ENCODE data around the gene DCAF10. TPM values are rescaled to one million over a fixed set of nuclear protein-coding genes. Genes with fewer than 3 reads are reported as not detected.

The DCAF10 gene
- total and polyA plus RNA-seq, 10 of the 15 experiments (the other 5 are each of a cell fraction or from before 2014, with no cell fraction given): 3.9 to 21.7 (median 9.8) TPM

DNA sequence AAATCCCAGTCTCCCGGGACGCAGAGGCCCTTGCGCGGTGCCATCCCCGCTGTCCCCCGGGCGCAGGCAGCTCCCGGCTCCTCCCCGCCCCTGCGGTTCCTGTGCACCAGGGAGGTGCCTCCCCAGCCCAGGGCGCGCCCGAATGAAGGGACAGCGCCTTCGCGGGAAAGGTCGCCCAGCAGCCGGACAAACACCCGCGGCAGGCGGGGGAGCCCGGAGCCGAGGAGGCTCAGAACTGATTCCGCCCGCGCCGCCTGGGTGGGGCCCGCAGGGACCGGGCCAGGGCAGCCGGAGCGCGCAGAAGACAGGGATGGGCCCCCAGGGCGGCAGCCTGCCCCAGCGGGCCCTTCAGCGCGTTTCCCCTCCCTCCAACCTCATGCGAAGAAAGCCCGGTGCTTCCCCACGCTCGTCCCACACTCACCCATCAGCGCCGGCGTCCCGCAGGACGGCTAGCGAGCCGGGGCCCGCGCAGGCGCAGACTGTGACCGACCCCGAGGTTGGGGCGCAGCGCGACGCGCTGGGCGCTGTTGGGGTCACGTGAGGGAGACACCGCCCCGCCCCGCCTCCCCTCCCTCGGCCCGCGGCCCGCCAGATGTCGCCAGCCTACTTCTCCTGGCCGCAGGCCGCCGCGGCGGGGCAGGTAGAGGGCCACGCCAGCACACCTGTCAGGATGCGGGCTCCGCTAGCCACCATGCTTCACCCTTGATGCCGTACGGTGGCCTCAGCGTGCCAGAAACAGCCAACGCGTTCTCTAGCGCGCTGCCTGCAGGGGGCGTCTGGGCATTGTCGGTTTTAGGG, 103.2 kb downstream of the DCAF10 start, which contains the start of gene SLC25A51:
SLC25A51 (minus strand) TSS at position 481 of the 798 bp plus-strand sequence. CDS start 15,577 bp downstream, outside the sequence.
- Histone ChIP-seq H3K9ac (ENCODE audit: control insufficient read depth, insufficient read depth, low read length) (peak within 1 kb of the TSS; percentile 80), H3K79me2 (ENCODE audit: control insufficient read depth, insufficient read depth, low read length) (peaks cover 25% of the 10 kb centered on the region), H3K27me3 (replicated peaks in 1 of 2; ENCODE audit: control insufficient read depth in 2 of 2, insufficient read depth in 2 of 2, low read length in 1 of 2) (no peaks in the 10 kb centered on the region), H4K20me1 (ENCODE audit: control insufficient read depth, insufficient read depth) (no peaks in the 10 kb centered on the region), H3K27ac (ENCODE audit: control insufficient read depth, insufficient read depth) (peak within 1 kb of the TSS; percentile 76), H2AFZ (ENCODE audit: control insufficient read depth, low read depth, low read length) (peak within 1 kb of the TSS; percentile 73), H3K36me3 (ENCODE audit: control insufficient read depth in 2 of 2, insufficient read depth in 2 of 2, low read length in 1 of 2) (no peaks in the 10 kb centered on the region; a peak in 2 of 4 replicates), H3K4me1 (ENCODE audit: control insufficient read depth, insufficient read depth, low read length) (peaks cover 10% of the 10 kb centered on the region), H3K9me3 (replicated peaks; ENCODE audit: control insufficient read depth, insufficient read depth, low read length) (no peaks in the 10 kb centered on the region), H3K4me3 (peak within 1 kb of the TSS; percentile 86), H3K4me2 (ENCODE audit: control insufficient read depth, insufficient read depth) (peak within 1 kb of the TSS; percentile 93)
- ChIA-PET CTCF (interaction anchor here (0.5 to 3.4 kb wide), 26 partner anchors 8 to 497 kb away, joined by 3 to 15 read pairs (median 4); partner anchors contain the start of gene EXOSC3), POLR2A (interaction anchor here (1.1 to 1.6 kb wide), 2 partner anchors 119 to 146 kb away, joined by 4 to 6 read pairs; partner anchors contain the start of gene EXOSC3), SMC1A (ENCODE audit: uncharacterized antibody, unreplicated experiment) (interaction anchor here (0.6 to 4.6 kb wide), 16 partner anchors 9 to 424 kb away, joined by 3 to 24 read pairs (median 4); partner anchors contain the start of genes EXOSC3 and TRMT10B), RAD21 (ENCODE audit: unreplicated experiment) (interaction anchor here (0.7 to 2.3 kb wide), 17 partner anchors 8 to 457 kb away, joined by 3 to 11 read pairs (median 4); partner anchors contain the start of gene EXOSC3)
- intact Hi-C loops (cut with micrococcal nuclease; ENCODE audit: unreplicated experiment): loop anchor here (1.0 to 10.0 kb wide), 5 partner anchors 102 to 459 kb away; partner anchors contain the start of genes DCAF10, TOMM5 and TRMT10B
- BruUV-seq (replicated peaks): TSS peak; percentile 57
- DNase-seq (ENCODE audit: low read depth, low spot score): peak; percentile 81
- ATAC-seq: peak; percentile 92
- FAIRE-seq: peak; percentile 100
- under 1% methylated on average over 74 of the region's 84 CpGs for WGBS (ENCODE audit: insufficient coverage, insufficient replicate concordance, low lambda C conversion rate, missing lambda C conversion rate)
- in situ Hi-C loops (cut with MboI): loop anchor here (25.0 kb wide), 1 partner anchor 783 kb away; no protein-coding TSS in a partner anchor
- TF ChIP-seq FOXM1 (IDR thresholded peaks at IDR 0.05; ENCODE audit: low read depth, low read length): 0 out of 2 replicates have a peak, but pooled peaks have one; percentile 67
- TF ChIP-seq POLR2A (IDR thresholded peaks at IDR 0.05; ENCODE audit: low read depth, low read length): peak; percentile 88
- TF ChIP-seq PAX8 (IDR thresholded peaks at IDR 0.05): no peak
- peak; percentile 50 for TF ChIP-seq MEF2B (IDR thresholded peaks at IDR 0.05; ENCODE audit: partially characterized antibody, poor library complexity, severe bottlenecking)
- TF ChIP-seq ATF3 (IDR thresholded peaks at IDR 0.05; ENCODE audit: borderline replicate concordance, extremely low read depth, low read depth, low read length): peak; percentile 84
- peak; percentile 72 for TF ChIP-seq RAD21 (IDR thresholded peaks at IDR 0.05; ENCODE audit: insufficient read depth, low read depth, low read length)
- TF ChIP-seq SPI1 (IDR thresholded peaks at IDR 0.05; ENCODE audit: borderline replicate concordance, insufficient read depth, low read depth, low read length): no peak
- TF ChIP-seq, protein P1, sequence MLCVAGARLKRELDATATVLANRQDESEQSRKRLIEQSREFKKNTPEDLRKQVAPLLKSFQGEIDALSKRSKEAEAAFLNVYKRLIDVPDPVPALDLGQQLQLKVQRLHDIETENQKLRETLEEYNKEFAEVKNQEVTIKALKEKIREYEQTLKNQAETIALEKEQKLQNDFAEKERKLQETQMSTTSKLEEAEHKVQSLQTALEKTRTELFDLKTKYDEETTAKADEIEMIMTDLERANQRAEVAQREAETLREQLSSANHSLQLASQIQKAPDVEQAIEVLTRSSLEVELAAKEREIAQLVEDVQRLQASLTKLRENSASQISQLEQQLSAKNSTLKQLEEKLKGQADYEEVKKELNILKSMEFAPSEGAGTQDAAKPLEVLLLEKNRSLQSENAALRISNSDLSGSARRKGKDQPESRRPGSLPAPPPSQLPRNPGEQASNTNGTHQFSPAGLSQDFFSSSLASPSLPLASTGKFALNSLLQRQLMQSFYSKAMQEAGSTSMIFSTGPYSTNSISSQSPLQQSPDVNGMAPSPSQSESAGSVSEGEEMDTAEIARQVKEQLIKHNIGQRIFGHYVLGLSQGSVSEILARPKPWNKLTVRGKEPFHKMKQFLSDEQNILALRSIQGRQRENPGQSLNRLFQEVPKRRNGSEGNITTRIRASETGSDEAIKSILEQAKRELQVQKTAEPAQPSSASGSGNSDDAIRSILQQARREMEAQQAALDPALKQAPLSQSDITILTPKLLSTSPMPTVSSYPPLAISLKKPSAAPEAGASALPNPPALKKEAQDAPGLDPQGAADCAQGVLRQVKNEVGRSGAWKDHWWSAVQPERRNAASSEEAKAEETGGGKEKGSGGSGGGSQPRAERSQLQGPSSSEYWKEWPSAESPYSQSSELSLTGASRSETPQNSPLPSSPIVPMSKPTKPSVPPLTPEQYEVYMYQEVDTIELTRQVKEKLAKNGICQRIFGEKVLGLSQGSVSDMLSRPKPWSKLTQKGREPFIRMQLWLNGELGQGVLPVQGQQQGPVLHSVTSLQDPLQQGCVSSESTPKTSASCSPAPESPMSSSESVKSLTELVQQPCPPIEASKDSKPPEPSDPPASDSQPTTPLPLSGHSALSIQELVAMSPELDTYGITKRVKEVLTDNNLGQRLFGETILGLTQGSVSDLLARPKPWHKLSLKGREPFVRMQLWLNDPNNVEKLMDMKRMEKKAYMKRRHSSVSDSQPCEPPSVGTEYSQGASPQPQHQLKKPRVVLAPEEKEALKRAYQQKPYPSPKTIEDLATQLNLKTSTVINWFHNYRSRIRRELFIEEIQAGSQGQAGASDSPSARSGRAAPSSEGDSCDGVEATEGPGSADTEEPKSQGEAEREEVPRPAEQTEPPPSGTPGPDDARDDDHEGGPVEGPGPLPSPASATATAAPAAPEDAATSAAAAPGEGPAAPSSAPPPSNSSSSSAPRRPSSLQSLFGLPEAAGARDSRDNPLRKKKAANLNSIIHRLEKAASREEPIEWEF (IDR thresholded peaks at IDR 0.05; ENCODE audit: insufficient replicate concordance, low read depth, low read length): no peak
- TF ChIP-seq, protein P2, sequence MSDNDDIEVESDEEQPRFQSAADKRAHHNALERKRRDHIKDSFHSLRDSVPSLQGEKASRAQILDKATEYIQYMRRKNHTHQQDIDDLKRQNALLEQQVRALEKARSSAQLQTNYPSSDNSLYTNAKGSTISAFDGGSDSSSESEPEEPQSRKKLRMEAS (IDR thresholded peaks at IDR 0.05; ENCODE audit: low read depth, low read length): peak; percentile 94
- TF ChIP-seq RBBP5 (conservative IDR thresholded peaks at IDR 0.05): no peak
- TF ChIP-seq SIX5 (IDR thresholded peaks at IDR 0.05; ENCODE audit: low read depth, low read length, severe bottlenecking): no peak
- no peak for TF ChIP-seq JUNB (IDR thresholded peaks at IDR 0.05)
- TF ChIP-seq CEBPB (IDR thresholded peaks at IDR 0.05; ENCODE audit: borderline replicate concordance in 1 of 2, low read depth in 2 of 2, low read length in 2 of 2): no peak
- no peak for TF ChIP-seq ATF7 (IDR thresholded peaks at IDR 0.05; ENCODE audit: low read depth)
- peak; percentile 75 for TF ChIP-seq HCFC1 (IDR thresholded peaks at IDR 0.05; ENCODE audit: low read length)
- 0 out of 2 replicates have a peak, but pooled peaks have one; percentile 30 for TF ChIP-seq CHD1 (IDR thresholded peaks at IDR 0.05; ENCODE audit: low read depth, low read length)
- 0 out of 2 replicates have a peak, but pooled peaks have one; percentile 21 for TF ChIP-seq ZNF384 (IDR thresholded peaks at IDR 0.05; ENCODE audit: borderline replicate concordance, low read depth, low read length)

All from GM12878 (cell line).